Activated T-helper 17 cell treated with anti-CD3 and anti-CD28 coated beads, Interleukin-2, amount 50 U/mL, for 72 hours (primary cell): ENCODE results near the gene S100A12. TPM values are rescaled to one million over a fixed set of nuclear protein-coding genes. Genes with fewer than 3 reads are reported as not detected.
"Not testable (repeated sequence)": the region's sequence is repeated elsewhere in the genome, so short reads cannot be mapped to it uniquely, and the experiment has no call there.

Experiments
- ATAC-seq: fragments of 150-1000 bp; cut with Tn5 transposase; replicated peaks from 2 replicates; pipeline ENCODE4 v1.10.0; 2021; ENCODE audit warnings: mild to moderate bottlenecking, moderate library complexity
- H3K27ac Mint-ChIP-seq: one replicate; pipeline ENCODE4 v1.8.0; 2022; ENCODE audit warnings: mixed read lengths
- H3K27me3 Mint-ChIP-seq: one replicate; pipeline ENCODE4 v1.8.0; 2022; ENCODE audit warnings: mixed read lengths
- H3K36me3 Mint-ChIP-seq: one replicate; pipeline ENCODE4 v1.8.0; 2022; ENCODE audit warnings: low read depth, mild to moderate bottlenecking, mixed read lengths
- H3K4me1 Mint-ChIP-seq: one replicate; pipeline ENCODE4 v1.8.0; 2022; ENCODE audit warnings: mixed read lengths
- H3K4me3 Mint-ChIP-seq: one replicate; pipeline ENCODE4 v1.8.0; 2022; ENCODE audit warnings: mild to moderate bottlenecking, mixed read lengths
- H3K9me3 Mint-ChIP-seq: one replicate; pipeline ENCODE4 v1.8.0; 2022; ENCODE audit warnings: mixed read lengths
- total RNA-seq, 2 donors: library from RNA; stranded (reverse); gene quantifications; one replicate each; pipeline ENCODE4 v1.2.3, GENCODE V29; 2022

S100A12 gene
- total RNA-seq, 2 donors from 2014 or later = not detected

DNA sequence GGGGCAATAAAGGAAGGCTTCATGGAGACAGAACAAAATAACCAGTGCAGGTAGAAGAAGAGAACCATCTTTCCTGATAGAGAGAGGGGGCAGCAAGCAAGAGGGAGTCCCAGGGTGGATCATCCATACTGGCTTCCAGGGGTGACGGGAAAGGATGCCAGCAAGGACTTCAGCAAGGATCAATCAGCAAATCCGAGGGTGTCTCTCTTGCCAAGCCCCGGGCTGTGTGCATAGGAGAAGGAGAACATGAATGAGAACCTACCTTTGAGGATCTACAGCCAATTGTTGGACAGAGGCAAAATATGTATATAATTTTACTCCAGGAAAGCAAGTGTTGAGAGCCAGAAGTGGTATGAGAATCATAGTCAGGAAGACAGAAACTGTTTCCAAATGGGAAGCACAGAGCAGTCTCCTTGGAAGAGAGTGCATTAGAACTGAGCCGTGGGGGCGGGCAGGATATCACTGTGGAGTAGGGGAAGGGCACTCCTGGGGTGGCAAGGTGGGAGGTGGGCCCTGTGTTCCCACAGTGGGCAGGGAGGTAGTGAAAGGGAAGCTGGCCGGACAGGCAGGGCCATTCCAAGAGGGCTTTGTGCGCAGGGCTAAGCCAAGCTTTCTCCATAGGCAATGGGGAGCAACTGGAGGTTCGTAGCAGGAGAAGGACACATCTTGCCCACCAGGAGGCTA, 18.9 kb downstream of the S100A12 start:
- H3K36me3 Mint-ChIP-seq = no peaks in the 10 kb centered on the region
- H3K27me3 Mint-ChIP-seq = peaks cover 4% of the 10 kb centered on the region
- H3K4me3 Mint-ChIP-seq = no peak overlapping the region
- H3K4me1 Mint-ChIP-seq = peaks cover 4% of the 10 kb centered on the region
- H3K27ac Mint-ChIP-seq = peak overlapping the region; percentile 45
- H3K9me3 Mint-ChIP-seq = no peaks in the 10 kb centered on the region
- no peak for ATAC-seq

GRCh38 chr1:153355445-153356071, 19.9 kb downstream of the S100A12 start:
- H3K9me3 Mint-ChIP-seq = no peaks in the 10 kb centered on the region
- H3K27me3 Mint-ChIP-seq = no peaks in the 10 kb centered on the region
- ATAC-seq = peak; percentile 79
- no peak overlapping the region for H3K4me3 Mint-ChIP-seq
- H3K4me1 Mint-ChIP-seq = peaks cover 4% of the 10 kb centered on the region
- no peak overlapping the region for H3K27ac Mint-ChIP-seq
- H3K36me3 Mint-ChIP-seq = no peaks in the 10 kb centered on the region

DNA sequence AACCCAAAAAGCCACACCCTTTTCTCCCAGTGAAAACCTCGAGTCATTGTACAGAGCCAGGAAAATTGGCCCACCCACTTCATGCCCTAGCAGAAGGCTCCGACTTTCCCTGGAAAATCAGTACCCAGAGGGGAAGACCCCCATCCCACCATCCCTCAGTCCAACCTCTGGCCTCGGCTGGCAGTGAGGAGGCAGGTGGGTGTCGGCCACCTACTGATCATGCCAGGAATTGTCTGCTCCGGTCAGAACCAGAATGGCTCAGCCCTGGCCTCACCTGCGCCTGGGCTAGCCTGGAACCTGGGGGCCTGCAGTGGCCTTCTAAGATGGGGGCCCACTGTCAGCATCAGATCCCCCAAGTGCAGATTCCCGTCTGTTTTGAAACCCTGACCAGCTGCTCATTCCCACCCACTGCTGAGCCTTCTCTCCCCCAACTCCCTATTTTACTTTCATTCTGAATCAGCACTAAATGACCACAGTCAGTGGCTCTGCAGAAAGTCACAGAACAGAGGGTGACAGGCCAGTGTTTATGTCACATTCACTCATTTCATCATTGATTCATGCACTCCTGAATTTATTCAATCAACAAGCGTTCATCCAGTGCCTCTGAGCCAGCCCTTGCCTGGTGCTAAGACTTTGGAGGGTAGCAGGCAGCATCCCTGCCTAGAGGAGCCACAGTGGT, 20.8 kb downstream of the S100A12 start:
- Mint-ChIP-seq H3K9me3 (no peaks in the 10 kb centered on the region), H3K27me3 (peaks cover 3% of the 10 kb centered on the region), H3K4me3 (no peak overlapping the region), H3K36me3 (no peaks in the 10 kb centered on the region), H3K4me1 (peaks cover 4% of the 10 kb centered on the region), H3K27ac (no peak overlapping the region)
- ATAC-seq = peak; percentile 31

- ATAC-seq = no peak
- Mint-ChIP-seq H3K27ac (no peak overlapping the region), H3K36me3 (no peaks in the 10 kb centered on the region), H3K4me1 (peaks cover 4% of the 10 kb centered on the region), H3K4me3 (no peak overlapping the region), H3K9me3 (no peaks in the 10 kb centered on the region), H3K27me3 (peaks cover 7% of the 10 kb centered on the region)
Observed at GRCh38 chr1:153353226-153353947, 22.0 kb downstream of the S100A12 start.

DNA sequence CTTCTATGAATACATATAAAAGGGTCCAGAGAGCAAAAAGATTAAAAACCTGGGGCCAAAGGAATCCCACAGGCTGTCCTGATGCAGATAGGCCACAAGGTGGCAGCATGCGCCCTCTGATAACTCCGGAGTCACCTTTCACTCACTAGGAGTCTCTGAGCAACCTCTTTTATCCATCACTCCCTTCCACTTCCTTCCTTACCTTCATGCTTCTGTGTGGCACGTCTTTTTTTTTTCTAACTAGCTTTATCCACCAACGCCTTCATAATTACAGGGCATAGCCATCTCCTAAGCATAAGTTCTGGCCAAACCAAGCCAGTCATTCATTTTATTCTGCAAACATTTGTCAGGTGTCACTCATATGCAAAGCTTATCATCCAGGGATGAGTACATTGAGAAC, 22.9 kb downstream of the S100A12 start:
- H3K4me3 Mint-ChIP-seq = no peak overlapping the region
- no peak overlapping the region for H3K27ac Mint-ChIP-seq
- H3K36me3 Mint-ChIP-seq = no peaks in the 10 kb centered on the region
- peak; percentile 65 for ATAC-seq
- no peaks in the 10 kb centered on the region for H3K4me1 Mint-ChIP-seq
- H3K27me3 Mint-ChIP-seq = peaks cover 10% of the 10 kb centered on the region
- no peaks in the 10 kb centered on the region for H3K9me3 Mint-ChIP-seq

DNA sequence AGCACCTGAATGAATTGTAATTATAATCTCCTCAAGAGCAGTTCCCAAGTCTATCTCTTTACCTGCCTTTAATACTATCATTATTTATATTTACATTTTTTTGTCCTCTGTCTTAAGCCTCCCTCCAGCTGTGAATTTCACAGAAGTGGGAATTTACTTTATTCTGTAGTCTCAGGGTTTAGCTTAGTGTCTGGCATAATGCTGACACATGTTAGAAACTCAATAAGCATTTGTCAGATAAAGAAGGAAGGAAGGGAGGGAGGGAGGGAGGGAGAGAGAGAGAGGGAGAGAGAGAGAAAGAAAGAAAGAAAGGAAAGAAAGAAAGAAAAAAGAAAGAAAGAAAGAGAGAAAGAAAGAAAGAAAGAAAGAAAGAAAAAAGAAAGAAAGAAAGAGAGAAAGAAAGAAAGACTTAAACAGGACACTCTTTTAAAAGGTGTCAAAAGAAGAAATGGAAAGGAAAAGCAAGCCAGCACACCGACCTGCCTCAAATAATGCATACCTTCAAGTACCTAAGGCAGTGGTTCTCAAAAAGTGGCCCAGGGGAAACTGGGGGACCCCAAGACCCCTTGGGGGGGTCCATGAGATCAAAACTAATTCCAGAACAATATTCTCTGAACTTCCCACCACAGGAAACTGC, 25.0 kb downstream of the S100A12 start:
- Mint-ChIP-seq H3K4me3 (no peak overlapping the region), H3K4me1 (peaks cover 13% of the 10 kb centered on the region), H3K36me3 (no peaks in the 10 kb centered on the region), H3K27ac (no peak overlapping the region), H3K9me3 (no peaks in the 10 kb centered on the region), H3K27me3 (peaks cover 19% of the 10 kb centered on the region)
- ATAC-seq = no peak

DNA sequence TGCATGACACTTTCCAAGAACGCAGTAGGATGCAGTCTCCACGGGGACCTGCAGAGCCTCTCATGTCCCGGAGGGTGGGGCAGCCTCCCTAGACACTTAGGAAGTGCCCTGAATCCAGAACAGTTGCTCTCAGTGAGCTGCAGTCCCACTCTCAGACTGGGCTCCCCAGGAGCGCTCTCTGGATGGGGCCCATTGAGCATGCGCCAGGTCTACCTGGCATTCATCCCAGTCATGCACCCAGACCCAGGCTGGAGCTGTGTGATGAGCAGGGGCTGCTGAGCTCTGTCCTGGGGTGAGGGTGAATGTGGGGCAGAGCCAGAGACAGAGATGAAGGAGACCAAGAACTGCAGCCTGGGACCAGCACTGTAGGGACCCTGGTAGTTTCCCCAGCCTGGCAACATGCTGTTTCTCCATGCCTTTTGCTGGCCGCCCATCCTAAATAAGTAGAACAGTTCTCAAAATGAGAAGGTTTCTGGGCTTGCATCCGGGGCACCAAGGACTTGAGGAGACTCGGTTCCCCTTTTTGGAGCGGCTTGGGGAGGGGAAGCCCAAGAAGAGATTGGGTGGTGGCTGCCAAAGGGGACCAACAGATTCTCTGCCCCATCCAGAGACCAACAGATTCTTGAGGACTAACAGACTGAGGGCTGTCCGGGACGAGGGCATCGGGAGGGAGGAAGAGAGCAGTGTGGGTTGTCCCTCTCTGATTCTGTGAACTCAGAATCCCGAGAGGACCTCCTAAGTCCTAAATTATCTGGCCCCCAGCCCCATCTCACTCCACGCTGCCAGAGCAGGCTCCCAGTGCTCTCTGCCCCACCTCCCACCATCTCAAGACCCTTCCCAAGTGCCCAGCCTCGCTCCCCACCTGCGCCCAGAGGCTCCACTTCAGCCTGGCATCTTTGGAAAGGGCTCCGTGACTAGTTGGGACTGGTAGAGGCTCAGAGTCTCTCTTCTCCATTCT, 25.8 kb downstream of the S100A12 start:
- H3K4me1 Mint-ChIP-seq = peaks cover 17% of the 10 kb centered on the region
- ATAC-seq = no peak
- H3K9me3 Mint-ChIP-seq = no peaks in the 10 kb centered on the region
- H3K36me3 Mint-ChIP-seq = no peaks in the 10 kb centered on the region
- H3K27ac Mint-ChIP-seq = no peak overlapping the region
- peaks cover 19% of the 10 kb centered on the region for H3K27me3 Mint-ChIP-seq
- no peak overlapping the region for H3K4me3 Mint-ChIP-seq

- no peak within 1 kb of the TSS for H3K4me3 Mint-ChIP-seq
- no peaks in the 10 kb centered on the region for H3K9me3 Mint-ChIP-seq
- H3K36me3 Mint-ChIP-seq = no peaks in the 10 kb centered on the region
- ATAC-seq = no peak
- H3K27me3 Mint-ChIP-seq = peaks cover 23% of the 10 kb centered on the region
- no peak within 1 kb of the TSS for H3K27ac Mint-ChIP-seq
- H3K4me1 Mint-ChIP-seq = peaks cover 26% of the 10 kb centered on the region
Observed at GRCh38 chr1:153348511-153349362, 26.7 kb downstream of the S100A12 start, which contains the start of gene PGLYRP4. Gene PGLYRP4, minus strand, starts transcription at chr1:153348841. Its CDS starts 909 bp downstream, at chr1:153347932.

- no peaks in the 10 kb centered on the region for H3K36me3 Mint-ChIP-seq
- H3K4me1 Mint-ChIP-seq = peaks cover 31% of the 10 kb centered on the region
- H3K27ac Mint-ChIP-seq = no peak overlapping the region
- ATAC-seq = no peak
- H3K4me3 Mint-ChIP-seq = no peak overlapping the region
- H3K9me3 Mint-ChIP-seq = no peaks in the 10 kb centered on the region
- peaks cover 23% of the 10 kb centered on the region for H3K27me3 Mint-ChIP-seq
Observed at GRCh38 chr1:153347856-153348255, 27.6 kb downstream of the S100A12 start.

- not testable (repeated sequence) for H3K9me3 Mint-ChIP-seq, ATAC-seq, H3K36me3 Mint-ChIP-seq, H3K27ac Mint-ChIP-seq, H3K4me3 Mint-ChIP-seq
- H3K4me1 Mint-ChIP-seq = peaks cover 39% of the 10 kb centered on the region
- peaks cover 23% of the 10 kb centered on the region for H3K27me3 Mint-ChIP-seq
Observed at GRCh38 chr1:153347049-153347448, 28.4 kb downstream of the S100A12 start.

DNA sequence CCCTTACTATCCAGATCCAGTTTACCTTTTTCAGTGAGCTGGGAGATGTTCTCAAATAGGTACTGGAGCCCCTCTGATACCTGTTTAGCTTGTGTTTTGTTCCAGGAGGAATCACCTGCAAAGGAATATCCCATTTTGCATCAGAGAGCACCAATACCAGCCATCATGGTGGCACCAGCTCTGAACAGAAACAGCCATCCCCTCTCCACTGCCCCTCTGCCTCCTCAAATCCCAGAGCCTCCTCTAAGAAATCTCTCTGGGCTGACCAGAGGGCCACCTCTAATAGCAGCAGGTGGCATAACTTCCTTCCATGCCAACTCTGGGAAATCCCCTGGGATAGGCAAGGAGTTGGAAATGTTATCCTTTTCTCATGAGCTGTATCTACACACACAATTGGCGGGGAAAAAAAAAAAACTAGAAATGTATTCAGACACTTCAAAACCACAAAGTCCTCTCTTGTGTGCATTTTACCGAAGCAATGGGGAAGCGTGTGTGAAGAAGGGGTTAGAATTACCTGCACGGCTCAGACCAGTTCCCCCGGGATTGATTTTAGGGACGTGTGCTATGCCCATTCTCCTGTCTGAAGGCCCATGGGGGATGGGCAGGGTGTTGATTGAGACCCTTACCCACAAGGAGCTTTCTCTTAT, 29.2 kb downstream of the S100A12 start:
- no peaks in the 10 kb centered on the region for H3K36me3 Mint-ChIP-seq
- H3K4me3 Mint-ChIP-seq = peak overlapping the region; percentile 58
- peaks cover 23% of the 10 kb centered on the region for H3K27me3 Mint-ChIP-seq
- peak overlapping the region; percentile 54 for H3K27ac Mint-ChIP-seq
- ATAC-seq = no peak
- H3K4me1 Mint-ChIP-seq = peaks cover 39% of the 10 kb centered on the region
- no peaks in the 10 kb centered on the region for H3K9me3 Mint-ChIP-seq
